Uterus (tissue), 2 donors: ENCODE measurements around the gene TBX2.

Experiments
- POLR2A ChIP-seq, 2 donors: fragments of 450-650 bp; IDR thresholded peaks; one replicate each; pipeline ENCODE4 v1.6.1; 2016; ENCODE audit warnings: antibody characterized with exemption in 2 of 2, mild to moderate bottlenecking in 1 of 2, moderate library complexity in 1 of 2
- TF ChIP-seq, protein P1 (sequence below), 4 experiments: fragments of 200-600 bp in 2 of 4; fragments of 450-650 bp in 2 of 4; sonication (generic) in 2 of 4; IDR thresholded peaks; one replicate each; pipeline ENCODE4 v1.5.1; 2016 to 2019; ENCODE audit warnings: antibody characterized with exemption in 4 of 4, mild to moderate bottlenecking in 2 of 4, moderate library complexity in 1 of 4

DNA sequence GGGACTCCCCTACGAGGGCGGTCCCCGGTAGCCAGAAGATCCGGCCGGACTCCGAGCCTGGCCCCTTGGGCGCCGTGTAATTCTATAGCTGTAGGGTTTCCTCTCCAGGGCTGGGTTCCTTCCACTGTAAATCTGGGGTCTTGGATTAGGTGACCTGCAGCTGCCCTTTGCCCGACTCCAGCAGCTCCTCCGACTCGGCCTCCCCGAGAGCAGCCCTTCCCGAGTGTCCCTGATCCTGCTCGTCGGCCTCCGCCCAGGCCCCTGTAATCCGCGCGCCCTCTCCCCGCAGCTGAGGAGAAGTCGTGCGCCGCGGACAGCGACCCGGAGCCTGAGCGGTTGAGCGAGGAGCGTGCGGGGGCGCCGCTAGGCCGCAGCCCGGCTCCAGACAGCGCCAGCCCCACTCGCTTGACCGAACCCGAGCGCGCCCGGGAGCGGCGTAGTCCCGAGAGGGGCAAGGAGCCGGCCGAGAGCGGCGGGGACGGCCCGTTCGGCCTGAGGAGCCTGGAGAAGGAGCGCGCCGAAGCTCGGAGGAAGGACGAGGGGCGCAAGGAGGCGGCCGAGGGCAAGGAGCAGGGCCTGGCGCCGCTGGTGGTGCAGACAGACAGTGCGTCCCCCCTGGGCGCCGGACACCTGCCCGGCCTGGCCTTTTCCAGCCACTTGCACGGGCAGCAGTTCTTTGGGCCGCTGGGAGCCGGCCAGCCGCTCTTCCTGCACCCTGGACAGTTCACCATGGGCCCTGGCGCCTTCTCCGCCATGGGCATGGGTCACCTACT lies 5.5 kb downstream of the TBX2 start:
- TF ChIP-seq, protein P1, sequence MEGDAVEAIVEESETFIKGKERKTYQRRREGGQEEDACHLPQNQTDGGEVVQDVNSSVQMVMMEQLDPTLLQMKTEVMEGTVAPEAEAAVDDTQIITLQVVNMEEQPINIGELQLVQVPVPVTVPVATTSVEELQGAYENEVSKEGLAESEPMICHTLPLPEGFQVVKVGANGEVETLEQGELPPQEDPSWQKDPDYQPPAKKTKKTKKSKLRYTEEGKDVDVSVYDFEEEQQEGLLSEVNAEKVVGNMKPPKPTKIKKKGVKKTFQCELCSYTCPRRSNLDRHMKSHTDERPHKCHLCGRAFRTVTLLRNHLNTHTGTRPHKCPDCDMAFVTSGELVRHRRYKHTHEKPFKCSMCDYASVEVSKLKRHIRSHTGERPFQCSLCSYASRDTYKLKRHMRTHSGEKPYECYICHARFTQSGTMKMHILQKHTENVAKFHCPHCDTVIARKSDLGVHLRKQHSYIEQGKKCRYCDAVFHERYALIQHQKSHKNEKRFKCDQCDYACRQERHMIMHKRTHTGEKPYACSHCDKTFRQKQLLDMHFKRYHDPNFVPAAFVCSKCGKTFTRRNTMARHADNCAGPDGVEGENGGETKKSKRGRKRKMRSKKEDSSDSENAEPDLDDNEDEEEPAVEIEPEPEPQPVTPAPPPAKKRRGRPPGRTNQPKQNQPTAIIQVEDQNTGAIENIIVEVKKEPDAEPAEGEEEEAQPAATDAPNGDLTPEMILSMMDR (IDR thresholded peaks at IDR 0.05) = no peak
- TF ChIP-seq POLR2A (IDR thresholded peaks at IDR 0.05) = no peak
